NOMO-1 treated with dmso at 0.1 percent for 144 hours (cell line): ENCODE measurements around the gene TRIM59.

Experiments used
- DNase-seq: peaks from one replicate; lab custom pipeline; 2025; ENCODE audit not compliant: unreplicated experiment; lab: John Stamatoyannopoulos, UW

The TRIM59 gene, protein sequence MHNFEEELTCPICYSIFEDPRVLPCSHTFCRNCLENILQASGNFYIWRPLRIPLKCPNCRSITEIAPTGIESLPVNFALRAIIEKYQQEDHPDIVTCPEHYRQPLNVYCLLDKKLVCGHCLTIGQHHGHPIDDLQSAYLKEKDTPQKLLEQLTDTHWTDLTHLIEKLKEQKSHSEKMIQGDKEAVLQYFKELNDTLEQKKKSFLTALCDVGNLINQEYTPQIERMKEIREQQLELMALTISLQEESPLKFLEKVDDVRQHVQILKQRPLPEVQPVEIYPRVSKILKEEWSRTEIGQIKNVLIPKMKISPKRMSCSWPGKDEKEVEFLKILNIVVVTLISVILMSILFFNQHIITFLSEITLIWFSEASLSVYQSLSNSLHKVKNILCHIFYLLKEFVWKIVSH

DNA sequence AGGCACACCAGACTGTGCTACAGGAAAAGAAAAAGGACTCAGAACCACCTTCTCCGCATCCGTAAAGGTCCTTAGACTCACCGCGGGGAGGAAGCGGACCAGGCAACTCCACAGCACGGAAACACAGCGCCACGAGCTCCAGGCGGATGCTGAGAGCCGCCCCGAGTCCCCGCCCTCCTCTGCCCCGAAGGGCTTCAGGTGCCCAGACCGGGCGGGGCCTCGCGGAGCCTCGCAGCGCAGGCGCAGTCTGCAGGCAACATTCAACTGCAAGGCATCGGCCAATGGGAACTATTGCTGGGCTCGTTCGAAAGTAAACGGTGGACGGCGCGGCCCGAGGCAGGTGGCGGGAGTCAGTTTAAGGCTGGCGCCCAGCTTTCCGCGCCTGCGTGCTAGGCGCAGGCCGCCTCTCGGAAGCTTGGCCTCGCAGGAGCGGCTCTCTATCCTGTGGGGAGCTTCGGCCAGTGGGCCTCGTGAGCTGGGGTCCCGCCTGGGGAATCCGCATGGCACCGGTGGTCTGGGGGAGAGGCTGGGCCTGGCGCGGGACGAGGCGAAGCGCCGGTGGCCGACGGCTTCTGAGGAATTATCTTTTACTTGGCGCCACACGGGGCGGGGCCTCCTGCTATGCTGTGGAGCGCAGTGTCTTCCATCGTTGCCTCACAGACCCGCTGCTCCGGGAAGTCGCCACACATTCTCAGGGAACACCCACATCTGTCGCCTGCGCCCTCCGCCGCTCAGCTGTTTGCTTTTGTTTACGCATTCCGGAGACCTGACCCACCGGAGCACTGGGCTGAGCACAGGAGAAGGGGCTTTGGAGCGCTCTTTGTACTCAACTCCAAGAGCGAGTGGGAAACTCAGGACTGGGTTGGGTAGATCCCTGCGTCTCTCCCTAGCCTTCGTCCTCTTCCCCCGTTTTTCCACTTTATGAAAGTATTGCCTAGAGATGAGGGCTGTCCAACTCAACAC, at the start of gene TRIM59:
Gene TRIM59, minus strand, starts transcription at position 151 of the 963 bp plus-strand sequence. CDS start 10,603 bp downstream, outside the sequence.
- DNase-seq = peak; percentile 99

DNA sequence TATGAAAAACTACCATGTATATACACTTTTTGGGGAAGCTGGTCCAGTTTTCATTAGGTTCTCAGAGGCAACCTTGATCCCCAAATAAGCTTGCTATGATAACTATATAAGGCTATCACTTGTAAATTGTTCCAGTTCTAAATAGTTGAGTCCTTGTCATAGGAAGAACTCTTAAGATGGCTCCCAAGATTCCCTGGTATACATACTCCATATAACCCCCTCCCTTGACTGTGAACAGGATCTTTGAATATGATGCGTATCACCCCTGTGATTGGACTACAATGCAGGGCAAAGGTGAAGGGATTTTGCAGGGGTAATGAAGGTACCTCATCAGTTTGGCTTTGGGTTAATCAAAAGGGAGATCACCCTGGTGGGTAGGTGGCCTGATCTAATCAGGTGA, 48.6 kb upstream of the TRIM59 start:
- DNase-seq = no peak

DNA sequence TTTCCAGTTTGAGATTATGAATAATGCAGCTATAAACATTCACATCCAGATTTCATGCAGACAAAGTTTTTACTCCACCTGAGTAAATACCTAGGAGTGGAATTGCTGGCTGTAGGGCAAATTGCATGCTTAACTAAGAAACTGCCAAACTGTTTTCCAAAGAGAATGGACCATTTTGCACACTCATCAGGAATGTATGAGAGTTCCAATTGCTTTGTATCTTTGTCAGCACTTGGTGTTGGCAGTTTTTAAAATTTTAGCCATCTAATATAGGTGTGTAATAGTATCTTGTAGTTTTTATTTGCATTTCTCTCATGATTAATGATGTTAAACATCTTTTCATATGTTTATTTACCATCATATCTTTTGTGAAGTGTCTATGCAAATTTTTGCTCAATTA, 40.6 kb upstream of the TRIM59 start:
- no peak for DNase-seq

DNA sequence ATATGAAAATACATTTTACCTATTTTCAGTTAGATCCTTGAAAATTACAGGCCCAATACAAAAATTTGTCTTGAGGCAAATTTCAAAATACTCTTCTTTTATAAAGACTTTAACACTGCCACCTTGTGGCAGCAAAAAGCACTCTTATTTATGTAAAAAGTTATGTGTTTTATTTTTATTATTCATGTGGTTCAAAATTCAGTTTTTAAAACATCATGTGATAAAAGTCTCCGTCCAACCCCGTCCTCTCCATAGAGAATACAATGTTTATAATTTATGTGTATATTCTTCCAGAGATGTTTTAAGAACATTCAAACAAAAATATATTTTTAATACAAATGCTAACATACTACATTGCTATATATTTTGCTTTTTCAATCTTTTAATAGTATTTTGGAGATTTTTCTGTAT, 36.9 kb upstream of the TRIM59 start:
- DNase-seq = peak; percentile 37

DNA sequence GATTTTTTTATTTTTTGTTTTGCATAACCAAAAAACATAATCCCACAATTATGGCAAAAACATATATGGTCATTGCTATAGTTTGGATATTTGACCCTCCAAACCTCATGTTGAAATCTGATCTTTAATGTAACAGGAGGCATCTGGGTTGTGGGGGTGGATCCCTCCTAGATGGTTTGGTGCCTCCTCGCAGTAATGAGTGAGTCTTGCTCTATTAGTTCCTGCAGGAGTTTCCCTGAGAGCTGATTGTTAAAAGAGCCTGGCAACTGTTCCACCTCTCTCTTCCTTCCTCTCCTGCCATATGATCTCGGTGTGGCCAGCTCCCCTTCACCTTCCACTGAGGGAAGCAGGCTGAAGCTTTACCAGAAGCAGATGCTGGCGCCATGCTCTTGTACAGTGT, 33.2 kb upstream of the TRIM59 start:
- no peak for DNase-seq

DNA sequence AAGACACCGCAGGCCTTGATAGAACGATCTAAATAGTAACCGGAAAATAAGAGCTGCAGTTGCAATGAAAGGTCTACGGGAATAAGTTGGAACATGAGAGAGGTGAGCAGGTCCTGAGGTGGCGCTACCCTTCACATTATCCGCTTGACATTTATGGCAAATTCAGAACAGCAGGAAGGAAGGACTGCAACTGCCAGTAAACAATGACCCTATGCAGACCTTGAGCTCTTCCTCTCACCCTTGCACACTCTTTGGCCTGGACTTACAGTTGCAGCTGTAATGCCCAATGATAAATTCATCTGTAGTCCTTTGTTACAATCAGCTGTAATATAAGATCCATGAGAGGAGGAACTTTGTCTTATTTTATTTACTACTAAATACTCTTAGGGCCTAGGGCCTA, 32.3 kb upstream of the TRIM59 start:
- DNase-seq = no peak

DNA sequence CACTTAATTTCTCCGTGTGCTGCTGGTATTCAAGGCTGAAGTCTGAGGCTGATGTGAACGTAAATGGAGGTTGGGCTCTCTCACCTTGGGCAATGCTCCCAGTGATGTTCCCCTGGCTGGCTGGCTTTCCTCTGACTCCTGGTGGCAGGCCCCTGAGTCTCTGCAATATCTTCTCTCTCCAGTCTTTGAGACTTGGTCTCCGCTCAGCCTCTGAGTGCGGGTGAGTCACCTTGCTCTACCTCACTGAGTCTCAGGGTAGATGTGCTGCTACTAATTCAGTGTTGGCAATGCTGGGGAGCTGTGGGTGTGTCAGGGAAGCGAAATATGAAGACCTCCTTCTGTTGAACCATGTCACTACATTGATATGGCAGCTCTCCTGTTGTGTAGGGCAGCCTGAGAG, 31.3 kb upstream of the TRIM59 start:
- DNase-seq = no peak

DNA sequence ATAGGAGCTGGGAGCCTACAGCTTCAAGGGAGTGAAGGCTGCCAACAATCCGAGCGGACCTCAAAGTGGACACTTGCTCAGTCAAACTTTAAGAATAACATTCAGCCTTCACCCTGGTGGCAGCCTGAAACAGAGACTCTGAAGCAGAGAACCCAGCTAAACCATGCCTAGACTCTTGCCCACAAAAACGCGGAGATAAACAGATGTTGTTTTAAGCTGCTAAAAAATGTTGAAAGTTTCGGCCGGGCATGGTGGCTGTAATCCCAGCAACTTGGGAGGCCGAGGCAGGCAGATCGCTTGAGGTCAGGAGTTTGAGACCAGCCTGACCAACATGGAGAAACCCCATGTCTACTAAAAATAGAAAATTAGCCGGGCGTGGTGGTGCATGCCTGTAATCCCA, 29.8 kb upstream of the TRIM59 start:
- DNase-seq = no peak

DNA sequence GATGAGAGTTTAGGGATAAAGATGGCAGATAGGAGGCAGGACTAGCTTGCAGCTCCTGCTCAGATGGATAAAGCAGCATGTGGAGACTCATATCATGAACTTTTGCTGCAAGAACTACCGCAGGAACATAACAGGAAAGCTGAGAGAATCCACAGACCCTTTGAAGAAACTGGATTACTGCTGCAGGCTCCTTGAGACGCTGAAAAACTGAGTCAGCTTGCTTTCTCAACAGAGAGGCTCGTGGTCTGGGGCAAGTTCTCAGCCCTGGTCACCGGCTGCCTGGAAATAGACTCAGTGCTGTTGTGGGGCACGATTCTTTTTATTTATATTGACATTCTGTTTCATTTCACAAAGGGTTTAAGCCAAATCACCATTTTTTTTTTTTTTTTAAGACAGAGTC, 28.8 kb upstream of the TRIM59 start:
- DNase-seq = no peak

DNA sequence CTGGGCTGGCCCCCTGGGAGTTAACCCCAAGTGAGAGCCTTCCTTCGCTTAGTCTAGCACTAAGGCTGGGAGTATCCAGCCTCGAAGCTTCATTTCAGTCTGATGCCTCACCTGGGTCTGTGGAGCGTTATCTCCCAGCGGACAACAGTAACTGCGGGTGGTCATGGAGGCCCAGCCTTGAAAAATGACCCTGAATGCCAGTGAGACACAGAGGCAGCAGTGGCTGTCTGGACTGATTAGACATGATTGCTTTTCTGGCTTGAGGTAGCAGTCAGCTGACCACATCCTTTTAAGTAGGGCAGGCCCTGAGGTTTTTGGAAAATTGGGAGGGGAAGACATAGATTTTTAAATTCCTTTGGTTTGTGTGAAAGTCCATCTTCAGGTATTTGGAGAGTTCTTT, 28.2 kb upstream of the TRIM59 start:
- DNase-seq = no peak

DNA sequence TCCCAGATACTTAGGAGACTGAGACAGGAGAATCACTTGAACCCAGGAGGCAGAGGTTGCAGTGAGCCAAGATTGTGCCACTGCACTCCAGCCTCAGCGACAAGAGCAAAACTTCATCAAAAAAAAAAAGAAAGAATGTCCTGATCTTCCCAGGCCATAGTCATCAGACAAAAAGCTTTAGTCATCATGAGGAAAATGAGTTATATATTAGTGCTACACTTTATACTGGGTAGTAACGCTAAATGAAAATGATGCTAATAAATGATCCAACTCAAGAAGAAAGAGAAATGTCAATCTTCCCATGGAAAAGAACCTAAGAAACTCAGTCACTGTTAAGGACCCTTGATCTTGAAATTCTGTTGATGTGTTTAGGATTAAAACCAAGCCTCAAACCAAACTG, 26.3 kb upstream of the TRIM59 start:
- DNase-seq = no peak

DNA sequence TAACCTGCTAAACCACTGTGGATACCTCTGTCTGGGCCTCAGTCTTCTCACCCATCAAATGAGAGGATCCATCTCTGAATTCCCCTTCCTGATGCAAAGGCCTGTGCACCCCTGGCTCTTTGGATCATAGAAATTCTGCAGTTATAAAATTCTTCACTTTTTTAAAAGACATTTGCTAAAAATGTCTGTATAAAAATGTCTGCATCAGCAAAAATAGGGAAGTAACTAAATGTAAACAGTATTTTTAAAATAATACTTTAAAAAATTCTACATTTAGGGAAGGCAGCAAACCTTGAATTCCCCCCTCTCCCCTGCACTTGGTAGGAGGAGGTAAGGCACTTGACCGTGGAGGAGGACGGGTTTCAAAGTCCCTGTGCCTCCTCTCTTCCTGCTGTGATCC, 25.6 kb upstream of the TRIM59 start:
- no peak for DNase-seq

DNA sequence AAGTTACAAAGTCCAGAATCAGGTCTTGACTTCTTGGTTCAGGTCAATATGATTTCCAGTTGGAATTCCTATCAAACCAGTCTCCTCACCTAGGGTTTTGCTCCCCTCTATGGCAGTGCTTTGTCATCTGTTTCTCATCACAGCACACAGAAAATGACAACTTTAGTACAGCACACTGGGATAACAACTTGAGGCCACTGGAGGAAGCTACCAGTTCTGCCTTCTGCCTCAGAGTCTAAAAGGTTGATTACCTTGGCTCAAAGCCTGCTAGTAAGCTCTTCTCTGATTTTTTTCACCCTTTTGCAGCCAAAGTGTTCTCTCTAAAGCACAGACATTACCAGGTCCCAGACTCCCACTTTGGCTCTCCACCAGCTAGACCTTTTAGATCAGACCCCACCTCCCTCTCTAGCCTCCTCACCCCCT, 24.8 kb upstream of the TRIM59 start:
- DNase-seq = no peak

DNA sequence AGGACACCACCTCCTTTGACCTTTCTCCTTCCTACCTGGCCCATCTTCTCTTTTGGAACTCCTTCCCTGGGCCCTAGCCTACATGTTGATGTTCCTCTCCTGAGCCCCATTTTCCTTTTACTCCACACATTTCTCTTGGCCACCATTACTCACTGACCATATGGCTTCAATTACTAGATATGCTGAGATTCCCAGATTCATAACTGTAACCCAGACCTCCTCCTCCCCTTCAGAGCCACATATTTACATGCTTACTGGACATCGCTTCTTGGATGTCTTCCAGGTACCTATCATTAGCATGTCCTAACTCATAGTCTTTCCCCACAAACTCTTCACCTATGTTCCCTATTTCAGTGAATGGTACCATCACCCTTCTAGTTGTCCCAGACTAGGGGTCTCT, 24.4 kb upstream of the TRIM59 start:
- DNase-seq = no peak

DNA sequence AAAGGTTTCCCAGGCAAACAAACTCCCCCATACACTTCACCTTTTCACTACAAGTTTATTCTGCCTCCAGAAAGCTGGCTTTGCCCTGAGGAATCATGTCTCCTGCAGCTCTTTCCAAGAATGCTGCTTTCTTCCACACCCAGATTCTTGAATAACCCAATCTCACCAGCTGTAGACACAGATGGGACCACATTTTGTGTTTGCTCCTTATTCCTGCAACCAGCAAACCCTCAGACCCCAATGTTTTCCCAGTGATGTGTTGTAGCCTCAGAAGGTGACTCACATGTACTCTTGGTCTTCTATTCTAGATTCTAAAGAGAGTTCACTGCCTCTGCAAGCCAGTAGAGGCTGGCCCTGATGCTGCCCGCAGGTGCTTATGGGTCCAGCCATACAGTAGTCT, 23.6 kb upstream of the TRIM59 start:
- DNase-seq = no peak

DNA sequence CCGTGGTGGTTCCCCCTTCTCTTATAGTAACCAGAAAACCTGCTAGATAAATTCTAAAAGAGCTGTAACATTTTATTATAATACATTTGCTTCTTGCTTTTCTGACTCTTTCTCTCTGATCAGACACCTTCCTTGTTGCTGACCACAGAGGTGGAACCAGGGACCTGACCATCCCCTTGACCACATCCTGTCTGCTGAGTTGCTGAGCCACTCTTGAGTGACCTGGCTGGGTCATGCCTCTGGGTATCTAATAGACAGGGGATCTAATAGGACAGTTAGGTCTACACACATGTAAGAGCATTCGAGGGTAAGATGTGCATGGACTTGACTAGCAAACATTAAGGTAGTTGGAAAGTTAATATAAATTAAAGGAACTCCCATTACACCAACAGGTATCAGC, 22.8 kb upstream of the TRIM59 start:
- no peak for DNase-seq

DNA sequence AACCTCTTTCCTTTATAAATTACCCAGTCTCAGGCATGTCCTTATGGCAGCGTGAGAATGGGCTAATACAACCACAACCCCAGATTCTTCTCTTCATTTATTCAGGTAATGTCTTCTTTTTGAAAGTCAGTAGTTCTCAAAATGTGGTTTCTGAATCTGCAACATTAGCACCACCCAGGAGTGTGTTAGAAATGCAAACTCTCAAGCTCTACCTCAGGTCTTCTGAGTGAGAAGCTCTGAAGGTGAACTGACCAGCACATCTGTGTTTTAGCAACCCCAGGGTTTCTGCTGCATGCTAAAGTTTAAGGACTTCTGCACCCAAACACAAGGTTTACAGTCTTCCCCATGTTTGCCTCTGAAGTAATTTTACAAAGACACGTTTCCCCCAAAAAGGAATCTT, 22.3 kb upstream of the TRIM59 start:
- no peak for DNase-seq

DNA sequence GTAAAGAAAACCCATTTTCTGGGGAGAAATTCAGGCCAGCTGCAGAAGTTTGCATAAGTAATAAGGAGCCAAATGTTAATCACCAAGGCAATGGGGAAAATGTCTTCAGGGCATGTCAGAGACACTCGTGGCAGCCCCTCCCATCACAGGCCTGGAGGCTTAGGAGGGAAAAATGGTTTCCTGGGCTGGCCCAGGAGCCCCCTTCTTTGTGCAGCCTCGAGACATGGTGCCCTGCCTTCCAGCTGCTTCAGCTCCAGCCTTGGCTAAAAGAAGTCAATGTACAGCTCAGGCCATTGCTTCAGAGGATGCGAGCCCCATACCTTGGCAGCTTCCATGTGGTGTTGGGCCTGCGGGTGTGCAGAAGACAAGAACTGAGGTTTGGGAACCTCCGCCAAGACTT, 20.6 kb upstream of the TRIM59 start:
- DNase-seq = no peak

DNA sequence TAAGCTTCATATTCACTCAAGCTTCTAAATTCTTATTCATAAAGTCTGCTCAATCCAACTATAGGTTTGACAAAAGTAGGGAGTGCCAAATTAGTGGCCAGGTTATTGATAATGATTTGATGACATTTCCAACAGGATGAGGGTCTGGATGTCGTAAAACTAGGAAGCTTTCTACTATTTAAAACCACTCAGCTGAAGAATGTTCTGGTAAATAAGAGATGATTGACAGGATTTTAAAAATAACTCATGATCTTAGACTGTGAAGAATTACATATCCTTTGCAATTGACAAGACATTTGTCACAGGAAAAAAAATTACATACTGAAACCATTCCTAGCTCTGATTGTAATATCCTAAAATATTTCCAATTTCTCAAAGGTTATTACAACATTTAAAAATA, 15.4 kb upstream of the TRIM59 start:
- no peak for DNase-seq

DNA sequence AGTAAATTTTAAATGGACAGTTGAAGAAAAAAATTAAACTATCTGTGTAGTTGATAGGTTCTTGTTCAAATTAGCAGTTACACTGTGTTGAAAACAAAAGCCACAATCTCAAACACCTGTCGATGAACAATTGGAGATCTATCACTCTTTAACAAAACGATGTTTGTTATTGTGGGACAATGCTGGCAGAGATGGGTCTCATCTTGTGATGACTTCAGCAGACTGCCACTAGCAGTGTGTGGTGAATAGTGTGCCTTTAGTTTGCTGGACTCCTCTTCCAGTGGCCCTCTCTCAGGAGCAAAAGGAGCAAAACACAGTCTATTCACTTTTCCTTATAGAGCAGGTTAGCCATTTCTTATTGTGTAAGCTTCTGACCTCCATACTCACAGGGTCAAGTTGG, 14.7 kb upstream of the TRIM59 start:
- DNase-seq = no peak

DNA sequence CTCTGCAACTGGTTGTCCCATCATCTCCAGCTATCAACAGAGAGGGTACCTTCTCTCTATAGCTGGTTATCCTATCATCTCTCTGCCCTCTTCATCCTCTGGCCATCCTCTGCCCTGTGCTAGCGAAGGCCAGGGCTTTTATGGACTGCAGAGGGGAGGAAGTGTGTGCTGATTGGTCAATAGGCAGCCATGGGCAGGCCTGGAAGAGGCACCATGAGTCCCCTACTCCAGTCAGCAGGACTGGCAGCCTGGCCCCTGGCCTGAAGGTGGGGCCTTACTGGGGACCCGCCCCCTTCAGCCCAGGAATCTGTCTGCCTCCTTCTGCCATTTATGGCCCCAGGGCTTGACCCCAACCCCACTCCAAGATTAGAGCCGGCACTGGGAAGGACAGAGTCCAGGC, 10.4 kb upstream of the TRIM59 start:
- DNase-seq = no peak

DNA sequence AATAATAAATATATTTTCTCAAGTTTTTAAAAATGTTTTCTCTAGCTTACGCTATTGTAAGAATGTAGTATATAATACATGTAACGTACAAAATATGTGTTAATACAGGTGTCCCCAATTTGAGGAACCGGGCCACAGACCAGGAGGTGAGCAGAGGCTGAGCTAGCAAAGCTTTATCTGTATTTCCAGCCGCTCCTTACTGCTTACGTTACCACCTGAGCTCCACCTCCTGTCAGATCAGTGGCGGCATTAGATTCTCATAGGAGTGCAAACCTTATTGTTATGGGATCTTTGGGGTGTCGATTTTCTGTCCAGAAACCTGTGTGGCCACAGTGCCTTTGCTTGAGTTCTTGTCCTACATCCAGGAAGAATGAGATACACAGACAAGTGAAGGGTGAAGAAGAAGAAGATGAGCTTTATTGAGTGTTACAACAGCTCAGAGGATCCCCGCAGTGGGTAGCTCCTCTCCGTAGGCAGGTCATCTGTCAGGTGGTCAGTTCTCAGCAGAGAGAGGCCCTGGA, 9.9 kb upstream of the TRIM59 start:
- no peak for DNase-seq
